ENCODE results near the gene ALOXE3.
"Not testable (repeated sequence)": the region's sequence is repeated elsewhere in the genome, so short reads cannot be mapped to it uniquely, and the experiment has no call there.

Gene ALOXE3

DNA sequence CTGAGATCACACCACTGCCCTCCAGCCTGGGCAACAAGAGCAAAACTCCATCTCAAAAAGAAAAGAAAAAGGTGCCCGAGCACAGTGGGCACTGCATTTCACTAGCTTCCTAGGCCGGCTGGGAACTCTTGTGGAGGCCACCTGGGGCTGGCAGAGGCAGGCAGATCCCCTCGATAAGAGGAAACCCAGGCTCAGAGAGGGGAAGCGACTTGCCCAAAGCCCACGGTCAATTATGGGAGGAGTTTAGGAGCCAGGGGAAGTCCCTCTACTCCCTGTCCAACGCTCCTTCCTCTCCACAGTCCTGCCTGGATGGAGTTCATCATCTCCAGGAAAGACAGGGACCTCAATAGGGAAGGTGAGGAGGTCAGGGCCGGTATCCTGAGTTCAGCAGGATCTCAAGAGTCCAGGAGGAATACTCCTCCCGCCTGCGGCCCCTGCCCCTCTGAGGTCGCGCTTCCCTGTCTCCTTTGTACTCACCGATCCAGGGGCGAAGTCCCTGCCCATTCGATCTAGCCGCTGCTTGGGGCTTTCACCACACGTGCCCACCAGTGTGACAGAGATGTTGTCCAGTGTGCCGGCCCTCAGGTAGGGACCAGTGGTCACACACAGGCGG is 841 bp downstream of the ALOXE3 start:
- Histone ChIP-seq H3K4me1 (ENCODE audit: control insufficient read depth, insufficient read depth, low read length) (no peaks in the 10 kb centered on the region), H3K9me3 (ENCODE audit: control insufficient read depth, insufficient read depth, low read depth, low read length) (no peaks in the 10 kb centered on the region), H3K4me3 (ENCODE audit: low read depth, low read length) (peak overlapping the region; percentile 78), H3K36me3 (ENCODE audit: control insufficient read depth, insufficient read depth, low read length) (no peaks in the 10 kb centered on the region), H3K9ac (ENCODE audit: low read length) (peak overlapping the region; percentile 41), H3K27ac (ENCODE audit: low read depth, low read length) (no peak overlapping the region), H3K27me3 (ENCODE audit: control insufficient read depth, insufficient read depth, low read length) (peaks cover 68% of the 10 kb centered on the region)

DNA sequence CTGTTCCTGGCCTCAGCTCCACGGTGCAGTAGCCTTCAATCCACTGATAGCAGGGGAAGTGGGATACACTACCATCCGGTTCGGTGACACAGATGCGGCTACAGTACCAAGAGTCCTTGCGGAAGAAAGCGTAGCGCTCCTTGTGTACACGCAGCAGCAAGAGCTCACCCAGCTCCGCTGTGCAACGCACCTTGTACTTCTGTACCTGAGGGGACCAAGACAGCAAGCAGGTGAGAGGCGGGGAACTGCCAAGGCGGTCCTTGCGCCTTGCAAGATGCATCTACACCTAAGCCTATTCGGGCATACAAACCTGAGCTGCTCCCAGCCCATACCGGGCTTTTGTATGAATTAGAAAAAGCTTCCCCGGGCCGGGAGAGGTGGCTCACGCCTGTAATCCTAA is 1.5 kb downstream of the ALOXE3 start:
- peaks cover 68% of the 10 kb centered on the region for H3K27me3 ChIP-seq (ENCODE audit: control insufficient read depth, insufficient read depth, low read length)
- no peaks in the 10 kb centered on the region for H3K36me3 ChIP-seq (ENCODE audit: control insufficient read depth, insufficient read depth, low read length)
- no peaks in the 10 kb centered on the region for H3K4me1 ChIP-seq (ENCODE audit: control insufficient read depth, insufficient read depth, low read length)
- no peak overlapping the region for H3K4me3 ChIP-seq (ENCODE audit: low read depth, low read length)
- H3K9me3 ChIP-seq (ENCODE audit: control insufficient read depth, insufficient read depth, low read depth, low read length) = no peaks in the 10 kb centered on the region
- H3K9ac ChIP-seq (ENCODE audit: low read length) = no peak overlapping the region
- H3K27ac ChIP-seq (ENCODE audit: low read depth, low read length) = no peak overlapping the region

DNA sequence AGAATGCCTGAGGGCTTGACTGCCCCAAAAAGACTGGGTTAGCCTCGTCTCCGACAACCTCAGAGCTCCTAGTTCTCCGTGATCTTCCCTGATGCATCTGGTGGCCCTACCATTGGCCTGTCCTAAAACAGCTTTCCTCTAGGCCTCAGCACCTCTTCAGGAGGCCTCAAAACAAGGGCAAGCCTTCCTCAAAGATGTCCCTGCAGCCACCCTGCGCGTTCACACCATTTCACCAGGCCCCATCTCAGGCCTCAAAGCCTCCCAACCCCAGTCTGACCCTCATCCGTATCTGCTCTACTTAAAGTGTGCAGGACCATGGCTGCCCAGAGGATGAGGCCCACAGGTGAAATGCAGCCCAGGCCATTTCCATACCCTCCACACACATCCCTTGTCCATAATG is 7.4 kb downstream of the ALOXE3 start:
- no peaks in the 10 kb centered on the region for H3K9me3 ChIP-seq (ENCODE audit: control insufficient read depth, insufficient read depth, low read depth, low read length)
- H3K9ac ChIP-seq (ENCODE audit: low read length) = no peak overlapping the region
- H3K36me3 ChIP-seq (ENCODE audit: control insufficient read depth, insufficient read depth, low read length) = no peaks in the 10 kb centered on the region
- peaks cover 80% of the 10 kb centered on the region for H3K27me3 ChIP-seq (ENCODE audit: control insufficient read depth, insufficient read depth, low read length)
- H3K4me1 ChIP-seq (ENCODE audit: control insufficient read depth, insufficient read depth, low read length) = peaks cover 5% of the 10 kb centered on the region; the same call in 1 of the 2 replicates
- peak overlapping the region; percentile 64; the same call in 1 of the 2 replicates for H3K4me3 ChIP-seq (ENCODE audit: low read depth, low read length)
- H3K27ac ChIP-seq (ENCODE audit: low read depth, low read length) = no peak overlapping the region

DNA sequence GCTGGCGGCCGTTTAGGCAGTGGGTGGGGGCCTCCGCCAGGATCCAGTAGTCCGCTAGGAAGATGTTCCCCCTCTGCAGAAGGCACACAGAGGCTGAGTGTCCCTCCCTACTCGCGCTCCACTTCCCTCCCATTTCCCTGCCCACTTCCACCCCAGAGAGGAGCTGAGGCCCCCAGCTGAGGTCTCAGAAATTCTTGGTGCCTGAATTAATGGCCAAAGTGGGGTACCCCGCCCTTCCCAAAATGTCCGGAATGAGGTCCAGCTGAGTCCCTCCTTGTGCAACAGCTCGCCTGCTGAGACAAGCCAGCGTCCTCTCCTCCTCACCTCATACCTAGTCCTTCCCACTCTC is 7.9 kb downstream of the ALOXE3 start:
- Histone ChIP-seq H3K27ac (ENCODE audit: low read depth, low read length) (no peak overlapping the region), H3K27me3 (ENCODE audit: control insufficient read depth, insufficient read depth, low read length) (peaks cover 78% of the 10 kb centered on the region), H3K36me3 (ENCODE audit: control insufficient read depth, insufficient read depth, low read length) (no peaks in the 10 kb centered on the region), H3K9me3 (ENCODE audit: control insufficient read depth, insufficient read depth, low read depth, low read length) (no peaks in the 10 kb centered on the region), H3K9ac (ENCODE audit: low read length) (no peak overlapping the region), H3K4me3 (ENCODE audit: low read depth, low read length) (peak overlapping the region; percentile 64; the same call in 1 of the 2 replicates), H3K4me1 (ENCODE audit: control insufficient read depth, insufficient read depth, low read length) (peaks cover 6% of the 10 kb centered on the region; the same call in 1 of the 2 replicates)

DNA sequence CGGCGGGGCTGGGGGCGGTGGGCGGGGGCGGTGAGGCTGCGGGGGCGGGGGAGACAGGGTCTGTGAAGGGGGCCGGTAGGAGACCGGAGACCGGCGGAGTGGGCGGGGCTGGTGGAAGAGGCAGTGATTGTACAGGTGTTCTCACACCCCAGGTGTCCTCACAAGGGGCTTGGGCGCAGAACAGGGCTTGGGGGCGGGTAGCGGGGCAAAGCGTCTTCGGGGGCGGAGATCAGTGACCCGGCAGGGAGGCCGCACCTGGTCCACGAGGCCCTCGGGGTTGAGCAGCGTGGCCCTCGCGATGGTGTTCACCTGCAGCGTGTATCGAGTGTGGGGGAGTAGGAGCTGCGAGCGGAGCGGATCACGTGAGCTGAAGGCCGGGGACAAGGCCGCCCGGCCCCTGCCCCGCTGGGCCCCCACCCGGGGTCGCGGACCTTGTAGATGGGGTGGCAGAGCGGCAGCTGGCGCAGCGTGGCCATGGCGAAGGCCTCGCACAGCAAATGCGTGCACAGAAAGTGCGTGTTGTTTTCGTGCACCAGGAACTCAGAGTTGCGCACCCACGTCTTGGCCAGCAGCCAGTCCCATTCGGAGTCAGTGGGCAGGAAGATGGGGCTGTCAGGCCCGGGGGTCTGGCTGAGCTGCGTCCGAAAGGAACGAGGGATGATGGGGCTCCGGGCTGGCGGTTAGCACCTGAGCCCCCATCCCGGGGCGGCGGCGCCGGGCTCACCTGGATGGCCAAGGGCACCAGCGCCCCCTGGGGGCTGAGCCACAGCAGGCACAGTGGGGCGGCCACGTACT is 8.5 kb downstream of the ALOXE3 start:
- Histone ChIP-seq H3K9me3 (ENCODE audit: control insufficient read depth, insufficient read depth, low read depth, low read length) (no peaks in the 10 kb centered on the region), H3K4me3 (ENCODE audit: low read depth, low read length) (peak overlapping the region; percentile 64), H3K27me3 (ENCODE audit: control insufficient read depth, insufficient read depth, low read length) (peaks cover 72% of the 10 kb centered on the region), H3K4me1 (ENCODE audit: control insufficient read depth, insufficient read depth, low read length) (peaks cover 6% of the 10 kb centered on the region; the same call in 1 of the 2 replicates), H3K36me3 (ENCODE audit: control insufficient read depth, insufficient read depth, low read length) (no peaks in the 10 kb centered on the region), H3K27ac (ENCODE audit: low read depth, low read length) (no peak overlapping the region), H3K9ac (ENCODE audit: low read length) (peak overlapping the region; percentile 4)

DNA sequence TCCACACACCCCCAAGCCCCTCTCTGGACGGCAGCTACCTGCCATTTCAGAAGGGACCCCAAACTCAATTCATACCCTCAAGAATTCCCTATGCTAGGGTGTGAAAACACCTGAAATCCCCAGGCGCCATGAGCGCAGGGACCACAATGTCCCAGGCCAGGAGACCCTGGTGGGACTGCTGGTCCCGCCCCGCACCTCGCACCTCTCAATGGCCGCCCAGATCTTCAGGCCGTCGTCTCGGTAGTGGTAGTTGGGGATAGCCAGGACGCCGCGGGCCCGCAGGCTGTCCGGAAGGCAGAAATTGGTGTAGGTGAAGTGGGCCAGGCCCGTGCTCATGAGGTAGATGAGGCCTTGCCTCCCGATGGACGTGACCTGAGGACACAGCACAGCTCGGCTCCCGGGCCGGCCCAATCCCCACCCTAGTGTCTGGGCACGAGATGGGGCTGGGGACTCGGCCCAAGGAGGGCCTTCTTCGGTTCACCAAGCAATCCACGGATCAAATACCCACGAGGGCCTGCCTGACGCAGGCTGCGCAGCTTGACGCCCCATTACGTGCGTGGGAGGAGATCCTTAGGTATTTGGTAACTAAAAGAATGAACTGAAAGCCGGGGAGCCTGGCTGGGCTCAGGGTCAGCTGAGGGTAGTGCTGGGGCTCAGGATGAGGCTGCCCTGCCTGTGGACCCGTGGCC is 9.2 kb downstream of the ALOXE3 start:
- Histone ChIP-seq H3K27ac (ENCODE audit: low read depth, low read length) (no peak overlapping the region), H3K36me3 (ENCODE audit: control insufficient read depth, insufficient read depth, low read length) (no peaks in the 10 kb centered on the region), H3K27me3 (ENCODE audit: control insufficient read depth, insufficient read depth, low read length) (peaks cover 72% of the 10 kb centered on the region), H3K9me3 (ENCODE audit: control insufficient read depth, insufficient read depth, low read depth, low read length) (no peaks in the 10 kb centered on the region), H3K9ac (ENCODE audit: low read length) (no peak overlapping the region), H3K4me3 (ENCODE audit: low read depth, low read length) (no peak overlapping the region), H3K4me1 (ENCODE audit: control insufficient read depth, insufficient read depth, low read length) (peaks cover 6% of the 10 kb centered on the region; the same call in 1 of the 2 replicates)

DNA sequence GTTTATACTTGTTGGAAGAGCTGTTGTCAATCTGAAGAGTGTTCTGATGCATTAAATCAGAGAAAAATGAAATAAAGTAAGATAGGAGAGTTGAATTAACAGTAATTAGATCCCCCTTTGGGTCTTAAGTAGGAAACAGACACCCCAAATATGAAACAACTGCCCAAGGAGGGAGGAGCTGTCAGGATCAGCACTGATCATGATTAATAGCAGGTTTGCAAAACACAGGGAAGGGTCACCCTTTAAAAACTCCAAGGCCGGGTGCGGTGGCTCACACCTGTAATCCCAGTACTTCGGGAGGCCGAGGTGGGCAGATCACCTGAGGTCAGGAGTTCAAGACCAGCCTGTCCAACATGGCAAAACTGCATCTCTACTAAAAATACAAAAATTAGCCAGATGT is 11.3 kb downstream of the ALOXE3 start:
- not testable (repeated sequence) for H3K9ac ChIP-seq (ENCODE audit: low read length); H3K9me3 ChIP-seq (ENCODE audit: control insufficient read depth, insufficient read depth, low read depth, low read length)
- peaks cover 67% of the 10 kb centered on the region for H3K27me3 ChIP-seq (ENCODE audit: control insufficient read depth, insufficient read depth, low read length)

DNA sequence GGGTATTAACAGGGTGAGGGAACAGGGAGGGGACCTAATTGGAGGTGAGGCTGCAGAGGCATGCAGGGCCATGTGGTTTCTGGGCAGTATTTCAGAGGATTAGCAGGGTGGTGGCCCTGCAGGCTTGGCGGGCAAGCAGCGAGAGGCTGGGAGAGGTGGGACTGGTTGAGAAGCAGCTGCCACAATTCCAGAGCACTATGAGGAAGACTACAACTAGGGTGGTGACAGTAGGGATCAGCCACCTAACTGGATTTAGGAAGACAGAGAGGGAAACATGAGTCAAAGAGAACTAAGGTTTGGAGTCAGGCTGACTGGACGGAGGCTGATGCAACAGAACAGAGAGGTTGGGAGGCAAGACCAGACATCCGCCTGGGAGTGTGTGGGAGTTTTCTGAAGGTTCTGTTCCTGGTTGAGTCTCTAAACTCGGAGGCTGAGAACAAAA is 12.3 kb downstream of the ALOXE3 start:
- Histone ChIP-seq H3K9ac (ENCODE audit: low read length) (peak overlapping the region; percentile 53), H3K27ac (ENCODE audit: low read depth, low read length) (no peak overlapping the region), H3K36me3 (ENCODE audit: control insufficient read depth, insufficient read depth, low read length) (no peaks in the 10 kb centered on the region), H3K4me1 (ENCODE audit: control insufficient read depth, insufficient read depth, low read length) (peaks cover 6% of the 10 kb centered on the region; the same call in 1 of the 2 replicates), H3K27me3 (ENCODE audit: control insufficient read depth, insufficient read depth, low read length) (peaks cover 57% of the 10 kb centered on the region), H3K9me3 (ENCODE audit: control insufficient read depth, insufficient read depth, low read depth, low read length) (no peaks in the 10 kb centered on the region), H3K4me3 (ENCODE audit: low read depth, low read length) (no peak overlapping the region)

More for the DNA sequence above, 11.3 kb downstream of the ALOXE3 start:
- H3K4me3 ChIP-seq (ENCODE audit: low read depth, low read length); H3K27ac ChIP-seq (ENCODE audit: low read depth, low read length); H3K4me1 ChIP-seq (ENCODE audit: control insufficient read depth, insufficient read depth, low read length); H3K36me3 ChIP-seq (ENCODE audit: control insufficient read depth, insufficient read depth, low read length): not testable (repeated sequence)

DNA sequence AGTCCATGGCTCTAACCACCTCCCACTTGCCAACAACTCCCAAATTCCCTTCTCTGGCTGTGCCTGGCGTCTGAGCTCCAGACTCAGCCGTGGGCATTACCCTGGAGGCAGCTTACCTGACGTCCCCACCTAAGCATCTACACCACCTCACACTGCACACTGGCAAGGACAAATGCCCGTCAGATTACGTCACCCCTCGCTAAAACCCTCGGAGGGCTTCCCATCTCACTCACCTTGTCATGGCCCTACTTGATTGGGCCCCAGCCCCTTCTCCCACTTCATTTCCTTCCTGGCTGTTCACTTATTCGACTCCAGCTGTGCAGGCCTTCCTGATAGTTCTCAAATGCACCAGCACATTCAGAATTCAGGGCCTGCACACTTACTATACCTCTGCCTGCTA is 13.4 kb downstream of the ALOXE3 start:
- Histone ChIP-seq H3K36me3 (ENCODE audit: control insufficient read depth, insufficient read depth, low read length) (no peaks in the 10 kb centered on the region), H3K9me3 (ENCODE audit: control insufficient read depth, insufficient read depth, low read depth, low read length) (no peaks in the 10 kb centered on the region), H3K27ac (ENCODE audit: low read depth, low read length) (no peak overlapping the region), H3K9ac (ENCODE audit: low read length) (no peak overlapping the region), H3K27me3 (ENCODE audit: control insufficient read depth, insufficient read depth, low read length) (peaks cover 46% of the 10 kb centered on the region), H3K4me1 (ENCODE audit: control insufficient read depth, insufficient read depth, low read length) (peaks cover 6% of the 10 kb centered on the region; the same call in 1 of the 2 replicates), H3K4me3 (ENCODE audit: low read depth, low read length) (no peak overlapping the region)

DNA sequence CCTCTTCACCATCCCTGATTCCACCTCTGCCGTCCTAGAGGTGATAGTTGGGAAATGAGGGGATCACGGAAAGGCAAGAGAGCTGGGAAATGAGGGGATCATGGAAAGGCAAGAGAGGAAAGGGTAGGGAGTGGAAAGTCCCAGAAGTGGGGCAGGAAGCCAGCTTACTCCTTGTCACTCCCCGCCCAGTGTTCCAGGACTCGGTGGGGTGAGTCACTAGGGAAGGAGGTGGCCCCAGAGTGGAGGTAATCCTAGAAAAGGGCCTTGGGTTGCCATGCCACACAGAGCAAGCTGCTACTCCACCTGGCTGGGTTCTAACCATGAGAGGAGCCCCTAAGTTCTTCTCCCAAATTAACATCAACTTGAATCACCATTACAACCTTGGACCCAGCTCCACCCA is 14.8 kb downstream of the ALOXE3 start:
- H3K36me3 ChIP-seq (ENCODE audit: control insufficient read depth, insufficient read depth, low read length) = no peaks in the 10 kb centered on the region
- H3K4me3 ChIP-seq (ENCODE audit: low read depth, low read length) = no peak overlapping the region
- H3K9me3 ChIP-seq (ENCODE audit: control insufficient read depth, insufficient read depth, low read depth, low read length) = no peaks in the 10 kb centered on the region
- H3K27me3 ChIP-seq (ENCODE audit: control insufficient read depth, insufficient read depth, low read length) = peaks cover 33% of the 10 kb centered on the region
- no peak overlapping the region for H3K27ac ChIP-seq (ENCODE audit: low read depth, low read length)
- H3K4me1 ChIP-seq (ENCODE audit: control insufficient read depth, insufficient read depth, low read length) = peaks cover 6% of the 10 kb centered on the region; the same call in 1 of the 2 replicates
- H3K9ac ChIP-seq (ENCODE audit: low read length) = no peak overlapping the region

DNA sequence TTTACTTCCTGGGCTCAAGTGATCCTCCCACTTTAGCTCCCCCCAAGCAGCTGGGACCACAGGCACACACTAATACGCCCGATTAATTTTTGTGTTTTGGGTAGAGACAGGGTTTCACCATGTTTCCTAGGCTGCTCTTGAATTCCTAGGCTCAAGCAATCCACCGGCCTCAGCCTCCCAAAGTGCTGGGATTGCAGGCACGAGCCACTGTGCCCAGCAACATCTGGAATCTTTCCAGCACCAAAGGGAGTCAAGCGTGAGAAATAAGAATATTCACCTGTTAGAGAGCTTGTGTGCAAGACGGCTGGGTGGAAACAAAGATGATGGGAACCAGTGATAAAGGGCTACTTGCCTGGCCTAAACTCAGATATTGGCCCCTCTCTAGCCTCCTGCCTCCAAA is 16.6 kb downstream of the ALOXE3 start:
- H3K27me3 ChIP-seq (ENCODE audit: control insufficient read depth, insufficient read depth, low read length) = peaks cover 32% of the 10 kb centered on the region; the same call in 1 of the 2 replicates
- no peaks in the 10 kb centered on the region for H3K36me3 ChIP-seq (ENCODE audit: control insufficient read depth, insufficient read depth, low read length)
- H3K4me3 ChIP-seq (ENCODE audit: low read depth, low read length) = no peak overlapping the region
- no peak overlapping the region for H3K27ac ChIP-seq (ENCODE audit: low read depth, low read length)
- peaks cover 6% of the 10 kb centered on the region; the same call in 1 of the 2 replicates for H3K4me1 ChIP-seq (ENCODE audit: control insufficient read depth, insufficient read depth, low read length)
- H3K9ac ChIP-seq (ENCODE audit: low read length) = no peak overlapping the region
- H3K9me3 ChIP-seq (ENCODE audit: control insufficient read depth, insufficient read depth, low read depth, low read length) = no peaks in the 10 kb centered on the region

Data from HUES6 (cell line).